Subcutaneous preadipocyte (primary cell): ENCODE measurements around the gene CPS1. TPM values are rescaled to one million over a fixed set of nuclear protein-coding genes. Genes with fewer than 3 reads are reported as not detected.

Source experiments
- total RNA-seq: library from RNA; depleted of rRNA; stranded (reverse); fragments of >200 nt; gene quantifications from 2 replicates; pipeline ENCODE4 v1.2.3, GENCODE V29; 2012

The CPS1 gene
- 15.4 and 35.2 TPM in 2 replicates for total RNA-seq

DNA sequence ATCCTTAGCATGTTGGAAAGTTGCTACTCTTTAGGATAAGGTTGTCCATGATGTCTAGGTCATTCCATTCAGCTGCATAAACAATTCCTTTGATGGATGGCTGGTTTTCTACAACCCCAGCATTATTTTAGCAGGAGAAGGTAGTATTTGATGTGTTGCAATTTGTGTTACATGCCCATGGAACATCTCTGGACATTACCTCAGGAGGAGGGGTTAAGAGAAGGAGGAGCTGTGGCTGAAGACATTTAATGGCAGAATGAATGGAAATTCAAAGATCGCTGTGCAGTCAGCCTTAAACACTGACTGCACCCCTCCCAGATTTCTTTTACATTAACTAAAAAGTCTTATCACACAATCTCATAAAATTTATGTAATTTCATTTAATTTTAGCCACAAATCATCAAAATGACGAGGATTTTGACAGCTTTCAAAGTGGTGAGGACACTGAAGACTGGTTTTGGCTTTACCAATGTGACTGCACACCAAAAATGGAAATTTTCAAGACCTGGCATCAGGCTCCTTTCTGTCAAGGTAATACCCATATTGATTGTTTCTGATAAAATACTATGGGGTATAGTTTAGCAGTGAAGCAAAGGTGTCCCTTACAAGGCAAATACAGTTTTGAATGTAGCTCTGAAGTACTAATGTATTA lies at the start of gene CPS1:
Gene CPS1 (plus strand): TSS at position 271 of the 652 bp plus-strand sequence. CDS start 135 bp downstream, at position 406.

Other genes with a start within 250 kb of the CPS1 start
- not detected in 2 replicates for gene MYL1, start 241.4 kb upstream of the CPS1 start, total RNA-seq
- 28.7 and 38.5 TPM in 2 replicates for gene LANCL1, start 79.8 kb upstream of the CPS1 start, total RNA-seq